Activated naive CD4-positive, alpha-beta T cell treated with anti-CD3 and anti-CD28 coated beads for 36 hours (primary cell): ENCODE results near the gene UQCRC1. TPM values are rescaled to one million over a fixed set of nuclear protein-coding genes. Genes with fewer than 3 reads are reported as not detected.
A peak's percentile ranks its signal among the peaks of the same experiment; 100 is the strongest.

Source experiments
- CTCF ChIA-PET: fragments of 350-600 bp; sonication (Branson Sonifier 250); formaldehyde crosslinking; loops from one replicate; lab custom pipeline; 2021; ENCODE audit warnings: antibody characterized with exemption; lab: Charles Lee
- DNase-seq: peaks from one replicate; pipeline ENCODE4 v3.0.0-alpha.2; 2020
- H3K27ac Mint-ChIP-seq: one replicate; pipeline ENCODE4 v1.8.0; 2021; ENCODE audit warnings: mild to moderate bottlenecking, mixed read lengths
- H3K27me3 Mint-ChIP-seq: one replicate; pipeline ENCODE4 v1.8.0; 2021; ENCODE audit warnings: low read depth, mixed read lengths
- H3K36me3 Mint-ChIP-seq: one replicate; pipeline ENCODE4 v1.8.0; 2021; ENCODE audit warnings: low read depth, mixed read lengths
- H3K4me1 Mint-ChIP-seq: one replicate; pipeline ENCODE4 v1.8.0; 2021; ENCODE audit warnings: low read depth, mixed read lengths
- H3K4me3 Mint-ChIP-seq: one replicate; pipeline ENCODE4 v1.8.0; 2021; ENCODE audit warnings: mild to moderate bottlenecking, moderate library complexity, mixed read lengths
- H3K9me3 Mint-ChIP-seq: one replicate; pipeline ENCODE4 v1.8.0; 2021; ENCODE audit warnings: mixed read lengths
- intact Hi-C: fragments of 100-400 bp; cut with micrococcal nuclease; formaldehyde crosslinking; loops from one replicate; pipeline ENCODE4 v1.15.1; 2023
- total RNA-seq, 2 experiments: library from RNA; stranded (reverse); gene quantifications; one replicate each; pipeline ENCODE4 v1.2.3, GENCODE V29; 2021

Gene UQCRC1
- total RNA-seq, 2 experiments from 2014 or later = 211 to 232 TPM

DNA sequence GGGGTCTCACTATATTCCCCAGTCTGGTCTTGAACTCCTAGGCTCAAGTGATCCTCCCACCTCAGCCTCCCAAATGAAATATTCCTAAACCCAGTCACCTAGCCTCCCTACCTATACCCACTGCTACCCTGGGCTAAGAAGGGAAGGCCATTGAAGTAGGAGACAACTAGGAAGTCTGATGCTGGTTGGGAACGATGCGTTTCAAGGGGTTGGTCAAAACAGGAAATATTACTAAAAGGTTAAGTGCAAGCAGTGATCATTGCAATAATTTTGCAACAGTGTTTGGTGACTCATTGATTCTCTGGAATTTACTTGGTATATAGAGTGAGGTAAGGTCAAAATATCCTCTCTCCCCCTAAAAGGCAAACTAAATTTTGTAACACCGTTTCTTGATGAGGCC lies 4.6 kb upstream of the UQCRC1 start:
- intact Hi-C loops = no loop called here
- peak overlapping the region; percentile 59 for H3K27ac Mint-ChIP-seq
- H3K27me3 Mint-ChIP-seq = no peaks in the 10 kb centered on the region
- no peak for DNase-seq
- peaks cover 12% of the 10 kb centered on the region for H3K4me1 Mint-ChIP-seq
- H3K9me3 Mint-ChIP-seq = peaks cover 16% of the 10 kb centered on the region
- no peak overlapping the region for H3K4me3 Mint-ChIP-seq
- CTCF ChIA-PET = interaction anchor here (0.6 to 2.7 kb wide), 4 partner anchors 71 to 746 kb away, joined by 3 to 11 read pairs (median 4); no protein-coding TSS in a partner anchor
- peaks cover 7% of the 10 kb centered on the region for H3K36me3 Mint-ChIP-seq

DNA sequence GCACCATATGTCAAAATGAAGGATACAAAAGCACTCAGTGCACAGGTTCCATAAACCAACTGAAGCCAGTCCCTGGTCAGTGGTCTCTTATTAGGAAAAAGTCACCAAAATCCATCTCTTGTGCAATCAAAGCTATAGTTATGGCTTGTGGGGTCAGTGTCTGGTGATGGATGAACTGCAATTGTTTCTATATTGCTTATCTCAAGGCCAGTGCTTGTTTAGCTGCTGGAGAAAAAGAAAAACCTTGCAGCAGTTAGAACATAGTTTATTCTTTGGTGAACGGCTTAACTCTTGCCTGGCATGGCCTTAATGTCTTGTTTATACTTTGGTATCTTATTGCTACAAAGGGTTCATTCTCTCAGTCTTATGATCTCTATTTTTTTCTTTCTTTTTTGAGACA lies 2.9 kb upstream of the UQCRC1 start:
- DNase-seq = no peak
- no peak overlapping the region for H3K27ac Mint-ChIP-seq
- peaks cover 15% of the 10 kb centered on the region for H3K36me3 Mint-ChIP-seq
- peaks cover 24% of the 10 kb centered on the region for H3K4me1 Mint-ChIP-seq
- CTCF ChIA-PET = interaction anchor here (0.7 to 2.7 kb wide), 3 partner anchors 23 to 212 kb away, joined by 3 to 22 read pairs (median 11); partner anchors contain the start of gene SLC26A6
- no peaks in the 10 kb centered on the region for H3K27me3 Mint-ChIP-seq
- H3K9me3 Mint-ChIP-seq = peaks cover 4% of the 10 kb centered on the region
- no peak overlapping the region for H3K4me3 Mint-ChIP-seq
- intact Hi-C loops = no loop called here

DNA sequence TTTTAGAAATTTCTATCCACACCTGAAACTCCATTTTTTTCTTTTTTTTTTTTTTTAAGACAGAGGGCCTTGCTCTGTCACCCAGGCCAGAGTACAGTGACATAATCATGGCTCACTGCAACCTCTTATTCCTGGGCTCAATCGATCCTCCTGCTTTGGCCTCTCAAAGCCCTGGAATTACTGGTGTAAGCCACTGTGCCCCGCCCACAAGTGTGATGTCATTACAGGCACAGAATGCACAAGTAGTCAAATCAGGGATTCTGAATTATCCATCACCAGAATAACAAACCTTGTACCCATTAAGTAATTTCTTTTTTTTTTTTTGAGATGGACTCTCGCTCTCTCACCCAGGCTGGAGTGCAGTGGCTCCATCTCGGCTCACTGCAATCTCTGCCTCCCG lies 1.9 kb downstream of the UQCRC1 start:
- peak; percentile 46 for DNase-seq
- CTCF ChIA-PET = interaction anchor here (0.8 kb wide), 1 partner anchor 28 kb away, joined by 3 read pairs; the partner anchor contains the start of gene SLC26A6
- Mint-ChIP-seq H3K9me3 (no peaks in the 10 kb centered on the region), H3K36me3 (peaks cover 26% of the 10 kb centered on the region), H3K4me3 (no peak overlapping the region), H3K4me1 (peaks cover 15% of the 10 kb centered on the region), H3K27me3 (no peaks in the 10 kb centered on the region), H3K27ac (no peak overlapping the region)
- intact Hi-C loops = loop anchor here (5.0 kb wide), 1 partner anchor 135 kb away; no protein-coding TSS in a partner anchor

DNA sequence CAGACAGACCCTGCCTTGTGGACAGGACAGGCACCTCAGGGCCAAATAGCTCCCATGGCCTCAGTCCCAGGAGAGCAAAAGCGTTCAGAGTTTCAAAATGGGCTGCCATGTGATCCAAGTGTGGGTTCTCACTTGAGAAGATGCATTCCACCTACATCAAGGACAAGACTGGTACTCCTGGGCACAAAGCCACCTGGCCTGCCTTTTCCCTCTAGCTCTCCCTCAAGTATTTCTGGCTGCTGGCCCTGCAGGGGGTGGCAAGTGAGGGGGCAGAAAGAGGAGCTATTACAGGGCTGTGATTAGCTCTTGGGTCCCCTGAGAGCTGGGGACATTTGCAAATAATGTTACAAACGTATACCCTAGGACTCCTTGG lies 7.8 kb downstream of the UQCRC1 start:
- H3K27ac Mint-ChIP-seq = no peak overlapping the region
- intact Hi-C loops = no loop called here
- H3K27me3 Mint-ChIP-seq = no peaks in the 10 kb centered on the region
- H3K9me3 Mint-ChIP-seq = no peaks in the 10 kb centered on the region
- CTCF ChIA-PET = interaction anchor here (1.0 to 1.3 kb wide), 2 partner anchors 34 to 43 kb away, joined by 3 to 5 read pairs; partner anchors contain the start of gene SLC26A6
- no peak for DNase-seq
- no peak overlapping the region for H3K4me3 Mint-ChIP-seq
- peaks cover 21% of the 10 kb centered on the region for H3K36me3 Mint-ChIP-seq
- H3K4me1 Mint-ChIP-seq = no peaks in the 10 kb centered on the region

DNA sequence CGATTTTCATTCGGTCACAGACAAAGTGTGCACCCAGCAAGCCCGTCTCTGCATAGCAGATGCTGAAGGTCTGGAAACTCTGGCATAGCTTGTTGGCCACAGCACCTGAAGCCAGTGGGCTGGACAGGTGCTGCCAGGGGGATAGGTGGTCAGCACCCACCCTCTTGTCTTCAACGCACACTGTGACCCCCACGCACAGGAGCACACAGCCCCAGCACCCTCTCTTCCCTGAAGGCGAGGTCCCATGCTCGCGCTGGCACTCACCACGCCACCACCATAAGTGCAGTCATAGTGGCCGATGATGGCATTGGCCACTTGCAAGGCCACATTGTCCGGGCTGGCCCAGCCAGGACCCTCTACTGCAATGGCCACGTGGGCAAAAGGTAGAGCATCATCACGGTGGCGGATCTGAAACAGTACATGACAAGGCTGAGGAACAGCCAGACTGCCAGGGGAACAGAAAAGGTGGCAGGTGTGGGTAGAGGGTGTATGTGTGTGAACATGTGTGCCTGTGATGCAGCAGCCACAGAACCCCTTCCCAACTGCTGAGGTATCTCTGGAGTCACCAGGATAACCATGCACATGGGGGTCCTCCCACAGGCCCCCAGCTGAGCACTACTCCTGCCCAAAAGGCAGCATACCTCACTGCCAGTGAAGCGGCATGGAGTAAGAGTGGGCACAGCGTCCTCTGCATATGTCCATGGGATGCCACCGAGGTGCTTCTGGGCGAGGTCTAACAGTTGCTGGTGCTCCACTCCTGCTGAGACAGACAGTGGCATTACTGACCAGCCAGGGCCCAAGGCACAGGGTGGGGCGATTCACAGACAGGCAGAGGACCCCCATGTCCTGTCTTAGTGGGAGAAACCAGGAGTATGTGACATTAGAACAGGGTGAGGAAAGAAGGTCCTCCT lies 8.5 kb downstream of the UQCRC1 start:
- Mint-ChIP-seq H3K4me1 (no peaks in the 10 kb centered on the region), H3K9me3 (no peaks in the 10 kb centered on the region), H3K27ac (no peak overlapping the region), H3K4me3 (no peak overlapping the region), H3K27me3 (no peaks in the 10 kb centered on the region), H3K36me3 (peaks cover 19% of the 10 kb centered on the region)
- intact Hi-C loops = no loop called here
- no peak for DNase-seq
- CTCF ChIA-PET = interaction anchor here (1.0 to 1.3 kb wide), 2 partner anchors 35 to 42 kb away, joined by 3 to 5 read pairs; partner anchors contain the start of gene SLC26A6

DNA sequence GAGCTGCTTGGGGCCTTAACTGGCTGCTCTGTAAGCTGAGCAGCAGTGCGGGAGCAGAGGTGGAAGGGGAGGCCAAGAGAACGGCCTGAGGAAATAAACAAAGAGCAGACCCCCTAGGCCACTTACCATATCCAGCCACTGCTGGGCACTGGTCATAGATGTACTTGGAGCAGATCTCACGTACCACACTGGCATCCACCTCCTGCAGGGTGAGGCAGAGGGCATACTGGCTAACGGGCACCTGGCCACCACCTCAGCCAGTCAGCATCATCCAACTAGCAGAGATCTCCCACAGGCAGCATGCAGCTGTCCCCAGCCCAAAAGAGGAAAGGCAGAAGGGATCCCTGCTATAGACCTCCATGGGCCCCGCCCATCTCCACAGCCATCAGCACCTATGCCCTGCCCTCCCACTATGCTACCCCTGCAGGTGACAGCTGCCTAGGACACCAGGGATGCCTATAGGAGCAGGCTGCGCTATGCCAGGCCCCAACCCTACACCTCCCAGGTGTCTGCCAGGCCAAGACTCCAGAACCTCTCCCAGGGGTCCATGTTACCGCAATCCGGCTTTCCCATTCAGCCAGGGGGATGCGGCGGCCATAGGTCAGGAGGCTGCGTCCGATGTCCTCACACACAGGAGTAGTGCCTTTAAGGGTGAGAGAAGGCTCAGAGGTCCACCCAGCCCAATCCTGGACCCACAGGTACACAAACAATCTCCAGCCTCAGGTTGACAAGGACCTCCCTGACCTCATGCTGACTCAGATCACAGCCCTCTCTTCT lies 9.7 kb downstream of the UQCRC1 start:
- CTCF ChIA-PET = interaction anchor here (0.6 kb wide), 1 partner anchor 192 kb away, joined by 3 read pairs; no protein-coding TSS in a partner anchor
- peaks cover 13% of the 10 kb centered on the region for H3K36me3 Mint-ChIP-seq
- H3K9me3 Mint-ChIP-seq = no peaks in the 10 kb centered on the region
- no peak for DNase-seq
- no peak overlapping the region for H3K27ac Mint-ChIP-seq
- no peak overlapping the region for H3K4me3 Mint-ChIP-seq
- H3K27me3 Mint-ChIP-seq = no peaks in the 10 kb centered on the region
- H3K4me1 Mint-ChIP-seq = no peaks in the 10 kb centered on the region
- intact Hi-C loops = no loop called here

DNA sequence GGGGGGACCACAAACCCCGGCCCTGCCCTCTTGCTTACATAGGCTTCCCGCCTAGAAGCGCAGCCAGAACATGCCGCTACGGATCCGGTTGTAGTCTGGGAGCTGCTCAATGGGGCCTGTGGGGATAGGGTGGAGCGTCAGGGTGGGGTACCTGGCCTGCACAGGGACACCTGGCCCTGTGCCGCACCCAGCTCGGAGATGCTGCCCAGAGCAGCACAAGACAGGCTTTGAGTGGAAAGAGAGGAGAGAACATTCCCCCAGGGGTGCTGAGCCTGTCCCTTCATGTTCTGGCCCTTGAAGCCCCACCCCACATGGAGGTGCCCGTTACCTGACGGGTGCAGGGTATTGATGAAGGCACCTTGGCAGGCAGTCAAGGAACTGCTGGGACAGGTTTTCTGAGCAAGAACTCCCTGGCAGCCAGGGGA lies 10.4 kb downstream of the UQCRC1 start:
- CTCF ChIA-PET = interaction anchor here (0.6 kb wide), 1 partner anchor 191 kb away, joined by 3 read pairs; no protein-coding TSS in a partner anchor
- peaks cover 5% of the 10 kb centered on the region for H3K27me3 Mint-ChIP-seq
- no peaks in the 10 kb centered on the region for H3K9me3 Mint-ChIP-seq
- peaks cover 6% of the 10 kb centered on the region for H3K4me1 Mint-ChIP-seq
- no peak overlapping the region for H3K4me3 Mint-ChIP-seq
- H3K27ac Mint-ChIP-seq = no peak overlapping the region
- H3K36me3 Mint-ChIP-seq = peaks cover 11% of the 10 kb centered on the region
- DNase-seq = no peak
- intact Hi-C loops = no loop called here

DNA sequence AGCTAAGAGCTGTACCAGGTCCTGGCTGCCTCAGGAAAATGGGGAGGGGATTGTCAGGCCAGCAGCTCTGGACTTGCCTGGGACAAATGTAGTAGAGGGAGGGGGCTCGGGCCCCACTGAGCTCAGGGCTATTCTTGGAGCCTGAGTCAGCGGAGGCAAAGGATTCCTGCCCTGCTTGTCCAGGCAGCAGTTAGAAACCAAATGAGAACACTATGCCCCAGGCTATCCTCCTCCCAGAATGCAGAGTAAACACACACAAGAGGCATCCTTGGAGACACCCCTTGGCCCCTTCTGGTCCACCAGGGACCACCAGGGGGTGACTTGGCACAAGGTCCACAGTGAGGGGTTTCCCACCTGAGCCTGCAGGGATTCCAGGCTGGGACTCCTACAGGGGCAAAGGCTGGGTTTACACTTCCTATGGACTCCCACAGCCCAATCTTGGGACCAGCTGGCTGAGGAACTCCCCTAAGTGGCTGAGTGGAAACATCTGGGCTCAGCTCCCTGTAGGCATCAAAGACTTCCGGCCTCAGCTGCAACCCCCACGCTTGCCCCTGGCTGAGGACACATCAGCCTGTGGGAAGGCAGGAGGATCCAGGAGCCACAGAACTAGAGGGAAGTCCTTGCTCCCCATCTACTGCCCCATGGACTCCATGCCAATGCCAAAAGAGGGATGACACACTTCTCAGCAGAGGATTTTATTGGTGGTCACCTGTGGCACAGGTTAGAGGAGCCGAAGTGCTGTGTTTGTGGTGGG lies 10.9 kb downstream of the UQCRC1 start:
- peaks cover 11% of the 10 kb centered on the region for H3K36me3 Mint-ChIP-seq
- H3K27me3 Mint-ChIP-seq = peaks cover 7% of the 10 kb centered on the region
- H3K27ac Mint-ChIP-seq = no peak overlapping the region
- CTCF ChIA-PET = interaction anchor here (0.6 kb wide), 1 partner anchor 191 kb away, joined by 3 read pairs; no protein-coding TSS in a partner anchor
- H3K9me3 Mint-ChIP-seq = no peaks in the 10 kb centered on the region
- H3K4me3 Mint-ChIP-seq = no peak overlapping the region
- intact Hi-C loops = no loop called here
- H3K4me1 Mint-ChIP-seq = peaks cover 6% of the 10 kb centered on the region
- no peak for DNase-seq

DNA sequence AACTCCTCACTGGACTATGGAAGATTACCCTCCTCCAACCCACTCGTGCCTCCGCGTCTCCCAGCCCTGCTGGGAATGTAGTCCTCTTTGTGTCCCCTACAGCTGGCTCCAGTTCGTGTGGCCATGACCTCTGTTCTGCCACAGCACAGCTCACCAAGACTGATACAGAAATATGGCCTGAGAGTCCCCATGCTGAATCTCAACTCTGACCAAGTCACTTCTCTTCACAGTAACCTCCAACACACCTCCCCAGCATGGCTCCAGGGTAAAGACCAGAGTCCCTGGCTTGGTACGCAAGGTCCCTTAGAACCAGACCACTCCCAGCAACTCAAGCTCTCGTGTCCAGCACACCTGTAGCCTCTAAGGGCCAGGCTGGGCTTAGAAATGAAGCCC lies 12.0 kb downstream of the UQCRC1 start:
- Mint-ChIP-seq H3K36me3 (peaks cover 6% of the 10 kb centered on the region), H3K27ac (no peak overlapping the region), H3K4me3 (no peak overlapping the region), H3K27me3 (peaks cover 14% of the 10 kb centered on the region), H3K9me3 (no peaks in the 10 kb centered on the region), H3K4me1 (peaks cover 6% of the 10 kb centered on the region)
- DNase-seq = no peak
- intact Hi-C loops = no loop called here
- CTCF ChIA-PET = interaction anchor here (0.6 kb wide), 2 partner anchors 48 to 417 kb away, joined by 3 read pairs; no protein-coding TSS in a partner anchor

DNA sequence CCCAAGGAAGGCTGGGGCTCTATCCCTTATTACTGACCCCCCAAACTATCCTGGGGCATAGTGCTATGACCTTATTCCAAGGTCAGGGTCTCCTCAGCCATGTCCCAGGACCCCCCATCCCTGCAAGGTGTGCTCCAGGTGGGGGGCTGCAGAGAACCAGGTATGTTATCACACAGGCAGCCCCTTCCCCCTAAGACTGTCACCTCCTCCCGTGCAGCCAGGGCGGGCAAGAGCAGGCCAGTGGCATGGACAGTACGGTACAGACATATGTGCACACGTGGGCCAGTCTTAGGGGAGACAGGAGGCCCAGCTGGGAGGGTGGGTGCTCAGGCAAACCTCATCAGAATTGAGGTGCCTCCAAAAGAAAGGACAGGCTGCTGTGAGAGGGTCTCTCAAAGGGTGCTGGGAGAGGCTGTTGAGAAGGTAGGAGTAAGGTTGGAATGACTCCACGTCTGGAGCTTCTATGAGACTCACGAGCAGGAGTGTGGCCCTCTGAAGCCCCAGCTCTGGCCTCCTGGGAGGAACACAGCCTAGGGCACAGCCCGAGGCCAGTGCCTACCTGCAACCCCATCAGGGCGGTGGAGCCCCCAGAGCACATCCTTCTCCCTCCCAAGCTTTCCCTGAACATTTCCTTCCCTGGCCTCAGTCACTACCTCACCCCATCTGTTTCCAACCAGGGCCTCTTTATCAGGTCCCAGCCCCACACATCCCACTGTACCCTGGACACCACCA lies 12.6 kb downstream of the UQCRC1 start:
- H3K9me3 Mint-ChIP-seq = no peaks in the 10 kb centered on the region
- peaks cover 6% of the 10 kb centered on the region for H3K36me3 Mint-ChIP-seq
- H3K27me3 Mint-ChIP-seq = peaks cover 14% of the 10 kb centered on the region
- H3K4me3 Mint-ChIP-seq = no peak overlapping the region
- intact Hi-C loops = no loop called here
- CTCF ChIA-PET = interaction anchor here (0.6 kb wide), 1 partner anchor 48 kb away, joined by 3 read pairs; no protein-coding TSS in a partner anchor
- DNase-seq = no peak
- peaks cover 6% of the 10 kb centered on the region for H3K4me1 Mint-ChIP-seq
- no peak overlapping the region for H3K27ac Mint-ChIP-seq

DNA sequence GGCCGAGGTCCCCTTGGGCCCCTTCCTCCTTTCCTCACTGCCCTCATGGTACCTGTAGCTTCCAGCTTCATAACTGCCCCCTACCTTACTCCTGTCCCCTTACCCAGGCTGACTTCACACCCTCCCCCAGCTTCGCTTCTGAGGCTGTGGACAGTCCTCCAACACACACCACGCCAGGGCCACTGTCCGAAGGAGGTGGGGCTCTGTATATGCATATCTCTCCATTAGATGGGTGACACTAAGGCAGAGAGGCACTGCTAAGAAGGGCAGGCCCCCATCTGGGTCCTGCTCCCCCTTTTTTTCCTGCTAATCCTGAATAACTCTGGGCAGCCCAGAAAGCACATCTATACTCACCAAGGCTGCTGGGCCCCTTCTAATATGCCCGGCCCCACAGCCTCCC lies 13.3 kb downstream of the UQCRC1 start:
- H3K27ac Mint-ChIP-seq = no peak overlapping the region
- CTCF ChIA-PET = no interaction called here

More for the DNA sequence above, 13.3 kb downstream of the UQCRC1 start:
- H3K9me3 Mint-ChIP-seq = no peaks in the 10 kb centered on the region
- H3K4me1 Mint-ChIP-seq = peaks cover 6% of the 10 kb centered on the region
- peaks cover 14% of the 10 kb centered on the region for H3K27me3 Mint-ChIP-seq
- no peak for DNase-seq
- H3K36me3 Mint-ChIP-seq = peaks cover 6% of the 10 kb centered on the region
- no peak overlapping the region for H3K4me3 Mint-ChIP-seq
- intact Hi-C loops = no loop called here
